ENCODE data around the gene DIPK1B. TPM values are rescaled to one million over a fixed set of nuclear protein-coding genes. Genes with fewer than 3 reads are reported as not detected.

DIPK1B gene
- polyA plus RNA-seq, 1 of the 3 experiments (the other 2 are of a cell fraction) = 24.5 TPM

DNA sequence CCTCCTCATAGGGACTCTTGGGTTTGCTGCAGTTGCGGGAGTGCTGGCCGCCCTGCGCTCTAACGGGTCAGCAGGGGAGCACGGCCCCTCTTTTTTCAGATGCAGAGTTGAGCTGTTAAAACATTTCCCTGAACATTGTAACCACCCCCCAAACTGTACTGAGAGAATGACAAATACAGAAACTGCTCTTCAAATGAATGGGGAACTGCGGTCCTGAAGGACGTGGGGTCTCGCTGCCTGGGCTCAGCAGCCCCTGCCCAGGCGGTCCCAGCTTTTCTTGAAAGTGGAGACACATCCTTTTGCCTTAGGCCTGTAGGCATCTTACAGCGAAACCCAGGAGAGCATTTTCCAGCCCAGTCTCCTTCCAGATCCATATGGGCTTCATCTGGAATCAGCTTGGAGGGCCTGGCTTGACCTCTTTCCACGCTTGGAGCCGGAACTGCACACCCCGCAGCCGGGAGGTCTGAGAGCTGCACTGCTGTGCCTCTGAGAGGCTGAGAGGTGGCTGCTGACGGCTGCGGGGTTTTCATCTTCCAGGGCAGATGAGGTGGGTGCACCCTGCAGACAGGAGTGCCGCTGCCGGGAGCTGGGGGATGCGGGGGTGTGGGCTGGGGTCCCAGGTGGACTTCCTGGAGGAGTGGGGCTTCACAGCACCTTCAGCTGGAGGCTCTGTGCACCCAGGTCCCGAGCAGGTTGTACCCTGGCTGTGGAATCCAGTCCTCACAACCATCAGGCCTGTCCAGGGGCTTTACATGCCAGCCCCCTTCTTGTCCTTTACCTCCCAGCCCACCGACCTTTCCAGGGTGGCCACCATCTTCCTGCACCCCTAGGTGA, 23.9 kb upstream of the DIPK1B start:
- Histone ChIP-seq H3K27ac (ENCODE audit: low read depth in 2 of 2, low read length in 1 of 2) (no peak overlapping the region), H3K79me2 (ENCODE audit: insufficient read depth) (peaks cover 16% of the 10 kb centered on the region), H3K27me3 (ENCODE audit: insufficient read depth) (no peaks in the 10 kb centered on the region), H3F3A (replicated peaks; ENCODE audit: insufficient read depth) (no peaks in the 10 kb centered on the region), H3K4me3 (ENCODE audit: low read depth in 2 of 2, low read length in 1 of 2) (no peak overlapping the region), H4K20me1 (ENCODE audit: insufficient read depth) (peaks cover 7% of the 10 kb centered on the region; the same call in 1 of the 2 replicates), H3K9me3 (no peaks in the 10 kb centered on the region), H2AFZ (ENCODE audit: low read depth) (no peak overlapping the region), H3K9ac (no peak overlapping the region), H3K36me3 (replicated peaks in 1 of 2; ENCODE audit: control insufficient read depth in 1 of 2, insufficient read depth in 2 of 2, low read length in 1 of 2) (no peaks in the 10 kb centered on the region), H3K4me2 (no peak overlapping the region), H3K9me2 (no peaks in the 10 kb centered on the region), H3K4me1 (ENCODE audit: control insufficient read depth in 1 of 2, insufficient read depth in 2 of 2, low read depth in 1 of 2, low read length in 1 of 2) (peaks cover 4 to 19% of the 10 kb centered on the region in 2 experiments; a peak in 2 of 4 replicates)
- DNase-seq = no peak
- WGBS (ENCODE audit: low lambda C conversion rate) = 89% methylated on average over 12 of the region's 21 CpGs
- ChIA-PET POLR2A (interaction anchor here (1.6 kb wide), 1 partner anchor 25 kb away, joined by 5 read pairs; no protein-coding TSS in a partner anchor), CTCF (interaction anchor here (0.6 to 1.6 kb wide), 6 partner anchors 12 to 43 kb away, joined by 3 to 8 read pairs (median 3); no protein-coding TSS in a partner anchor)
- no peak for TF ChIP-seq FOSL2 (IDR thresholded peaks at IDR 0.05; ENCODE audit: borderline replicate concordance, low read depth)
- TF ChIP-seq, protein P1, sequence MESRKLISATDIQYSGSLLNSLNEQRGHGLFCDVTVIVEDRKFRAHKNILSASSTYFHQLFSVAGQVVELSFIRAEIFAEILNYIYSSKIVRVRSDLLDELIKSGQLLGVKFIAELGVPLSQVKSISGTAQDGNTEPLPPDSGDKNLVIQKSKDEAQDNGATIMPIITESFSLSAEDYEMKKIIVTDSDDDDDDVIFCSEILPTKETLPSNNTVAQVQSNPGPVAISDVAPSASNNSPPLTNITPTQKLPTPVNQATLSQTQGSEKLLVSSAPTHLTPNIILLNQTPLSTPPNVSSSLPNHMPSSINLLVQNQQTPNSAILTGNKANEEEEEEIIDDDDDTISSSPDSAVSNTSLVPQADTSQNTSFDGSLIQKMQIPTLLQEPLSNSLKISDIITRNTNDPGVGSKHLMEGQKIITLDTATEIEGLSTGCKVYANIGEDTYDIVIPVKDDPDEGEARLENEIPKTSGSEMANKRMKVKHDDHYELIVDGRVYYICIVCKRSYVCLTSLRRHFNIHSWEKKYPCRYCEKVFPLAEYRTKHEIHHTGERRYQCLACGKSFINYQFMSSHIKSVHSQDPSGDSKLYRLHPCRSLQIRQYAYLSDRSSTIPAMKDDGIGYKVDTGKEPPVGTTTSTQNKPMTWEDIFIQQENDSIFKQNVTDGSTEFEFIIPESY (IDR thresholded peaks at IDR 0.05; ENCODE audit: borderline replicate concordance, low read depth) = no peak
- TF ChIP-seq GATA2 (CRISPR knock-in tag; IDR thresholded peaks at IDR 0.05) = no peak
- TF ChIP-seq, protein P2, sequence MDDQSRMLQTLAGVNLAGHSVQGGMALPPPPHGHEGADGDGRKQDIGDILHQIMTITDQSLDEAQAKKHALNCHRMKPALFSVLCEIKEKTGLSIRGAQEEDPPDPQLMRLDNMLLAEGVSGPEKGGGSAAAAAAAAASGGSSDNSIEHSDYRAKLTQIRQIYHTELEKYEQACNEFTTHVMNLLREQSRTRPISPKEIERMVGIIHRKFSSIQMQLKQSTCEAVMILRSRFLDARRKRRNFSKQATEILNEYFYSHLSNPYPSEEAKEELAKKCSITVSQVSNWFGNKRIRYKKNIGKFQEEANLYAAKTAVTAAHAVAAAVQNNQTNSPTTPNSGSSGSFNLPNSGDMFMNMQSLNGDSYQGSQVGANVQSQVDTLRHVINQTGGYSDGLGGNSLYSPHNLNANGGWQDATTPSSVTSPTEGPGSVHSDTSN (IDR thresholded peaks at IDR 0.05) = no peak
- TF ChIP-seq SIN3A (IDR thresholded peaks at IDR 0.05; ENCODE audit: borderline replicate concordance, low read depth, low read length) = no peak
- TF ChIP-seq ELF1 (IDR thresholded peaks at IDR 0.05) = no peak
- TF ChIP-seq, protein P3, sequence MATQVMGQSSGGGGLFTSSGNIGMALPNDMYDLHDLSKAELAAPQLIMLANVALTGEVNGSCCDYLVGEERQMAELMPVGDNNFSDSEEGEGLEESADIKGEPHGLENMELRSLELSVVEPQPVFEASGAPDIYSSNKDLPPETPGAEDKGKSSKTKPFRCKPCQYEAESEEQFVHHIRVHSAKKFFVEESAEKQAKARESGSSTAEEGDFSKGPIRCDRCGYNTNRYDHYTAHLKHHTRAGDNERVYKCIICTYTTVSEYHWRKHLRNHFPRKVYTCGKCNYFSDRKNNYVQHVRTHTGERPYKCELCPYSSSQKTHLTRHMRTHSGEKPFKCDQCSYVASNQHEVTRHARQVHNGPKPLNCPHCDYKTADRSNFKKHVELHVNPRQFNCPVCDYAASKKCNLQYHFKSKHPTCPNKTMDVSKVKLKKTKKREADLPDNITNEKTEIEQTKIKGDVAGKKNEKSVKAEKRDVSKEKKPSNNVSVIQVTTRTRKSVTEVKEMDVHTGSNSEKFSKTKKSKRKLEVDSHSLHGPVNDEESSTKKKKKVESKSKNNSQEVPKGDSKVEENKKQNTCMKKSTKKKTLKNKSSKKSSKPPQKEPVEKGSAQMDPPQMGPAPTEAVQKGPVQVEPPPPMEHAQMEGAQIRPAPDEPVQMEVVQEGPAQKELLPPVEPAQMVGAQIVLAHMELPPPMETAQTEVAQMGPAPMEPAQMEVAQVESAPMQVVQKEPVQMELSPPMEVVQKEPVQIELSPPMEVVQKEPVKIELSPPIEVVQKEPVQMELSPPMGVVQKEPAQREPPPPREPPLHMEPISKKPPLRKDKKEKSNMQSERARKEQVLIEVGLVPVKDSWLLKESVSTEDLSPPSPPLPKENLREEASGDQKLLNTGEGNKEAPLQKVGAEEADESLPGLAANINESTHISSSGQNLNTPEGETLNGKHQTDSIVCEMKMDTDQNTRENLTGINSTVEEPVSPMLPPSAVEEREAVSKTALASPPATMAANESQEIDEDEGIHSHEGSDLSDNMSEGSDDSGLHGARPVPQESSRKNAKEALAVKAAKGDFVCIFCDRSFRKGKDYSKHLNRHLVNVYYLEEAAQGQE (IDR thresholded peaks at IDR 0.05; ENCODE audit: low read depth, low read length) = no peak

DNA sequence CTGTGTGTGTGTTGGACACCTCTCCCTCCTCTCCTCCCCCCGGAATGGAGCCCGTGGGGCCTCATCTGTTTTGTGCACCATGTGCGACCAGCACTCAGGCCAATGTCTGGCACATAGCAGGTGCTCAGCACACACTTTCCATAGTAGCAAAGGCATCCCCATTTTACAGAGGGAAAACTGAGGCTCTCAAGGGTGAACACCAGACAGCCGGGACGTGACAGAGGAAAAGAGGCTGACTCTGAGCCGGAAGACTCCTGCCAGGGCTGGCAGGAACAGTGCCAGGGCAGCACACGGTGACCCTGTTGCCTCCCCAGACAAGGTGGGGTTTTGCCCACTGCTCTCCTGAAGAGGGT, 23.3 kb upstream of the DIPK1B start:
- H3K9me3 ChIP-seq = no peaks in the 10 kb centered on the region
- no peaks in the 10 kb centered on the region for H3K36me3 ChIP-seq (replicated peaks in 1 of 2; ENCODE audit: control insufficient read depth in 1 of 2, insufficient read depth in 2 of 2, low read length in 1 of 2)
- ChIA-PET CTCF (interaction anchor here (1.0 to 1.3 kb wide), 3 partner anchors 17 to 43 kb away, joined by 3 to 8 read pairs (median 3); no protein-coding TSS in a partner anchor), POLR2A (no interaction called here)
- no peak overlapping the region for H3K4me3 ChIP-seq (ENCODE audit: low read depth in 2 of 2, low read length in 1 of 2)
- H4K20me1 ChIP-seq (ENCODE audit: insufficient read depth) = peaks cover 7% of the 10 kb centered on the region; the same call in 1 of the 2 replicates
- peaks cover 16% of the 10 kb centered on the region for H3K79me2 ChIP-seq (ENCODE audit: insufficient read depth)
- H3K27ac ChIP-seq (ENCODE audit: low read depth in 2 of 2, low read length in 1 of 2) = no peak overlapping the region
- no peaks in the 10 kb centered on the region for H3K9me2 ChIP-seq
- H3F3A ChIP-seq (replicated peaks; ENCODE audit: insufficient read depth) = no peaks in the 10 kb centered on the region
- WGBS (ENCODE audit: low lambda C conversion rate) = 88% methylated on average over 6 of the region's 7 CpGs
- H2AFZ ChIP-seq (ENCODE audit: low read depth) = no peak overlapping the region
- no peaks in the 10 kb centered on the region for H3K27me3 ChIP-seq (ENCODE audit: insufficient read depth)
- no peak for DNase-seq
- H3K4me2 ChIP-seq = no peak overlapping the region
- peaks cover 4 to 19% of the 10 kb centered on the region in 2 experiments; a peak in 2 of 4 replicates for H3K4me1 ChIP-seq (ENCODE audit: control insufficient read depth in 1 of 2, insufficient read depth in 2 of 2, low read depth in 1 of 2, low read length in 1 of 2)
- H3K9ac ChIP-seq = no peak overlapping the region
- TF ChIP-seq TAF1 (IDR thresholded peaks at IDR 0.05; ENCODE audit: borderline replicate concordance, low read depth, low read length) (no peak), FOSL2 (IDR thresholded peaks at IDR 0.05; ENCODE audit: borderline replicate concordance, low read depth) (no peak), TCF12 (IDR thresholded peaks at IDR 0.05) (no peak), RCOR1 (IDR thresholded peaks at IDR 0.05; ENCODE audit: low read length) (no peak), NRF1 (IDR thresholded peaks at IDR 0.05; ENCODE audit: low read depth, low read length) (no peak), SMC3 (IDR thresholded peaks at IDR 0.05; ENCODE audit: low read depth, low read length) (no peak), TEAD4 (IDR thresholded peaks at IDR 0.05; ENCODE audit: borderline replicate concordance, insufficient read depth) (no peak), FOXM1 (IDR thresholded peaks at IDR 0.05; ENCODE audit: low read depth) (no peak)
- TF ChIP-seq, protein P4, sequence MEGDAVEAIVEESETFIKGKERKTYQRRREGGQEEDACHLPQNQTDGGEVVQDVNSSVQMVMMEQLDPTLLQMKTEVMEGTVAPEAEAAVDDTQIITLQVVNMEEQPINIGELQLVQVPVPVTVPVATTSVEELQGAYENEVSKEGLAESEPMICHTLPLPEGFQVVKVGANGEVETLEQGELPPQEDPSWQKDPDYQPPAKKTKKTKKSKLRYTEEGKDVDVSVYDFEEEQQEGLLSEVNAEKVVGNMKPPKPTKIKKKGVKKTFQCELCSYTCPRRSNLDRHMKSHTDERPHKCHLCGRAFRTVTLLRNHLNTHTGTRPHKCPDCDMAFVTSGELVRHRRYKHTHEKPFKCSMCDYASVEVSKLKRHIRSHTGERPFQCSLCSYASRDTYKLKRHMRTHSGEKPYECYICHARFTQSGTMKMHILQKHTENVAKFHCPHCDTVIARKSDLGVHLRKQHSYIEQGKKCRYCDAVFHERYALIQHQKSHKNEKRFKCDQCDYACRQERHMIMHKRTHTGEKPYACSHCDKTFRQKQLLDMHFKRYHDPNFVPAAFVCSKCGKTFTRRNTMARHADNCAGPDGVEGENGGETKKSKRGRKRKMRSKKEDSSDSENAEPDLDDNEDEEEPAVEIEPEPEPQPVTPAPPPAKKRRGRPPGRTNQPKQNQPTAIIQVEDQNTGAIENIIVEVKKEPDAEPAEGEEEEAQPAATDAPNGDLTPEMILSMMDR (IDR thresholded peaks at IDR 0.05) = no peak

Data from SK-N-SH (cell line).